Measurements from ENCODE around the gene SPIN1. TPM values are rescaled to one million over a fixed set of nuclear protein-coding genes. Genes with fewer than 3 reads are reported as not detected.

SPIN1 gene
- total RNA-seq (2021; fragmentation: NEBNext Ultra II Directional; extraction: Animal tissue kit (Norgen Biotek cat#: 25700)) (139 and 143 TPM in 2 replicates), polyA plus RNA-seq (2011; rRNA removed) (38.3 and 69.9 TPM in 2 replicates), polyA minus RNA-seq (2011; rRNA and poly(A)+ RNA removed) (107 and 126 TPM in 2 replicates)
- 68.6 TPM for polyA plus RNA-seq (2011; cell fraction: cytosol; rRNA removed)
- polyA plus RNA-seq (2011; cell fraction: nucleus; rRNA removed) = 29.1 TPM
- 51.7 to 79.7 TPM (median 59.9 TPM) in 4 replicates for polyA plus RNA-seq (2012, experiment 1 of 2)
- polyA plus RNA-seq (2012, experiment 2 of 2) = 7.1 TPM
- polyA plus RNA-seq (2013, experiment 1 of 2) = 55.2 TPM
- polyA plus RNA-seq (2013, experiment 2 of 2) = 58.5 TPM
- 39.2 TPM for polyA minus RNA-seq (2011; cell fraction: cytosol; rRNA and poly(A)+ RNA removed)
- polyA minus RNA-seq (2011; cell fraction: nucleus; rRNA and poly(A)+ RNA removed) = 41.7 TPM
- long read RNA-seq, experiment 1, full-length matches to known transcripts = 19 of 102 reads
- long read RNA-seq, experiment 1, partial matches to known transcripts = 14 of 102 reads
- long read RNA-seq, experiment 1, other reads (novel, unspliced or antisense) = 69 of 102 reads
- long read RNA-seq, experiment 2, full-length matches to known transcripts = 7 of 33 reads
- long read RNA-seq, experiment 2, partial matches to known transcripts = 6 of 33 reads
- long read RNA-seq, experiment 2, other reads (novel, unspliced or antisense) = 20 of 33 reads

DNA sequence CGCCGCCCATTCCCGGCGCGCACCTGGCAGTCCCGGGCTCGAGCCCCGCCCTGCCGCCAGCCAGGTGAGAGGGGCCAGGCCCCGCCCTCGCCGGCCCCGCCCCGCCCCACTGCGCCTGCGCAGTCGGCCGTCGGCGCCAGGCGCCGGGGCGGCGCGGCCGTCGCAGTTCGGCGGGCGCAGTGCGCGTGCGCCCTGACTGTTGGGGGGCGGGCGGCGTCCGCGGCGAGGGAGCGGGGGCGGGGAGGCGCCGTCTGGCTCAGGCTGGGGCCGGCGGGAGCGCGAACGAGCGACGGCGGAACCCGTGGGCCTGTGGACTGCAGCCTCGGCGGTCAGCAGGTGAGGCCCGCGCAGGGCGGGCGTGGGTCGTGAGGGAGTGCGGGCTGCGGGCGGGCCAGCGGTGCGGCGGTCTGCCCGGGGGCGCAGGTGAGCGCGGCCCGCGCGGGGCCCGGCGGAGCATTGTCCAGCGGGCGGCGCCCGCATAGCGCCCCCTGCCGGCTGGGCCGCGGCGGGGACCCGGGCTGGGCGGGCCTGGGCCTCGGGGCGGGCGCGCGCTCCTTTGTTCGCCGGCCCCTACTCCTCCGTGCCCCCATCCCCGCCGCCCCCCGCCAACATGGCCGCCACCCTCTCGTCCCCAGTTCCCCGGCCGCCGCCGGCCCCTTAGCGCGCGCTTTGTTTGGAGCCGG lies at the start of gene SPIN1:
TSS of gene SPIN1 (plus strand) at position 242 of the 683 bp plus-strand sequence. CDS start 38,096 bp downstream, outside the sequence.
- Histone ChIP-seq H3K23ac (ENCODE audit: insufficient read length) (no peak within 1 kb of the TSS), H3K4ac (replicated peaks; ENCODE audit: insufficient read length, low read depth, low read length) (peak within 1 kb of the TSS; percentile 98), H4K91ac (replicated peaks; ENCODE audit: insufficient read length, low read length) (peak within 1 kb of the TSS; percentile 92), H3K36me3 (ENCODE audit: control insufficient read depth in 2 of 4, insufficient read depth in 4 of 4, low read length in 3 of 4) (no peaks in the 10 kb centered on the region; a peak in 1 of 8 replicates), H3K79me2 (ENCODE audit: control insufficient read depth in 1 of 2, insufficient read depth in 2 of 2, low read length in 2 of 2) (peaks cover 30 to 57% of the 10 kb centered on the region in 2 experiments), H3K18ac (ENCODE audit: extremely low read depth, low read length) (peak within 1 kb of the TSS; percentile 98), H2AK5ac (ENCODE audit: low read depth, low read length) (no peak within 1 kb of the TSS), H3K9ac (replicated peaks in 1 of 4; ENCODE audit: extremely low read depth in 1 of 4, low read depth in 3 of 4, low read length in 3 of 4) (peak within 1 kb of the TSS; percentile 91 to 100 (median 96)), H4K8ac (ENCODE audit: extremely low read depth, insufficient read depth, low read length) (peak within 1 kb of the TSS; percentile 99), H3K79me1 (ENCODE audit: low read depth, low read length) (no peaks in the 10 kb centered on the region; the same call in 1 of the 2 replicates), H2BK120ac (replicated peaks; ENCODE audit: low read depth, low read length) (peak within 1 kb of the TSS; percentile 95), H2BK15ac (ENCODE audit: low read length) (no peak within 1 kb of the TSS), H4K5ac (ENCODE audit: insufficient read length, low read depth, low read length) (peak within 1 kb of the TSS; percentile 98), H3K14ac (ENCODE audit: insufficient read length) (peak within 1 kb of the TSS; percentile 89), H3K27me3 (replicated peaks in 1 of 4; ENCODE audit: control insufficient read depth in 3 of 4, extremely low read depth in 1 of 4, insufficient read depth in 3 of 4, low read length in 3 of 4) (no peaks in the 10 kb centered on the region), H2BK12ac (ENCODE audit: low read depth, low read length) (peak within 1 kb of the TSS; percentile 97), H3K4me1 (replicated peaks in 1 of 4; ENCODE audit: control insufficient read depth in 3 of 4, insufficient read depth in 4 of 4, low read length in 3 of 4) (peaks cover 2 to 12% (median 10%) of the 10 kb centered on the region in 4 experiments; a peak in 5 of 7 replicates), H3K4me2 (ENCODE audit: insufficient read depth in 1 of 2, low read depth in 2 of 2, low read length in 2 of 2) (peak within 1 kb of the TSS; percentile 89 to 93), H2BK20ac (ENCODE audit: low read length) (peak within 1 kb of the TSS; percentile 76; the same call in 1 of the 2 replicates), H3K56ac (replicated peaks; ENCODE audit: insufficient read length, low read depth, low read length) (peak within 1 kb of the TSS; percentile 95), H2AFZ (ENCODE audit: low read length) (peak within 1 kb of the TSS; percentile 99), H3K23me2 (ENCODE audit: low read depth, low read length) (peaks cover 9% of the 10 kb centered on the region; the same call in 1 of the 2 replicates), H3K4me3 (ENCODE audit: extremely low read depth in 1 of 4, insufficient read depth in 2 of 4, low read depth in 3 of 4, low read length in 4 of 4) (peak within 1 kb of the TSS; percentile 87 to 95 (median 92)), H2BK5ac (ENCODE audit: low read depth, low read length) (peak within 1 kb of the TSS; percentile 96), H4K20me1 (replicated peaks in 1 of 2; ENCODE audit: control insufficient read depth in 1 of 2, insufficient read depth in 2 of 2, low read length in 2 of 2) (peaks cover 14 to 20% of the 10 kb centered on the region in 2 experiments), H3K27ac (ENCODE audit: low read depth, low read length) (peak within 1 kb of the TSS; percentile 95), H3K9me3 (ENCODE audit: insufficient read depth in 2 of 2, low read depth in 1 of 2, low read length in 1 of 2) (no peaks in the 10 kb centered on the region)
- DNase-seq (ENCODE audit: low read depth in 1 of 2, low spot score in 2 of 2) = peak in 1 of 2 experiments; percentile 92
- whole genome bisulfite sequencing, 2 experiments (ENCODE audit: extremely low coverage in 1 of 2, insufficient coverage in 1 of 2, insufficient read length in 1 of 2, insufficient replicate concordance in 2 of 2, low coverage in 1 of 2, low lambda C conversion rate in 2 of 2, missing lambda C conversion rate in 1 of 2) = 0% methylated on average over 4 of the region's 106 CpGs; no CpG with 5 or more reads in 1 of the 2 experiments
- ChIA-PET POLR2A (ENCODE audit: partially characterized antibody) (interaction anchor here (0.5 to 2.0 kb wide), 15 partner anchors 8 to 150 kb away, joined by 3 to 10 read pairs (median 4); no protein-coding TSS in a partner anchor), CTCF (ENCODE audit: partially characterized antibody) (interaction anchor here (0.5 to 0.6 kb wide), 2 partner anchors 21 to 86 kb away, joined by 4 read pairs; no protein-coding TSS in a partner anchor)
- FAIRE-seq = no peak
- TF ChIP-seq BACH1 (IDR thresholded peaks at IDR 0.05; ENCODE audit: low read length) = no peak
- no peak for TF ChIP-seq EP300 (IDR thresholded peaks at IDR 0.05; ENCODE audit: borderline replicate concordance in 1 of 2, low read depth in 2 of 2, low read length in 2 of 2)
- TF ChIP-seq SP4 (IDR thresholded peaks at IDR 0.05; ENCODE audit: low read length) = no peak
- no peak for TF ChIP-seq SUZ12 (IDR thresholded peaks at IDR 0.05; ENCODE audit: low read length)
- no peak for TF ChIP-seq JUN (IDR thresholded peaks at IDR 0.05; ENCODE audit: low read depth, low read length)
- no peak for TF ChIP-seq JUND (IDR thresholded peaks at IDR 0.05; ENCODE audit: low read length)
- TF ChIP-seq, protein P1, sequence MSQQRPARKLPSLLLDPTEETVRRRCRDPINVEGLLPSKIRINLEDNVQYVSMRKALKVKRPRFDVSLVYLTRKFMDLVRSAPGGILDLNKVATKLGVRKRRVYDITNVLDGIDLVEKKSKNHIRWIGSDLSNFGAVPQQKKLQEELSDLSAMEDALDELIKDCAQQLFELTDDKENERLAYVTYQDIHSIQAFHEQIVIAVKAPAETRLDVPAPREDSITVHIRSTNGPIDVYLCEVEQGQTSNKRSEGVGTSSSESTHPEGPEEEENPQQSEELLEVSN (IDR thresholded peaks at IDR 0.05) = no peak
- TF ChIP-seq KDM4A (IDR thresholded peaks at IDR 0.05; ENCODE audit: low read depth, low read length, severe bottlenecking) = peak; percentile 12
